EL (cell line): ENCODE data around the gene SREBF1.
A peak's percentile ranks its signal among the peaks of the same experiment; 100 is the strongest.

Source experiments
- DNase-seq: peaks from one replicate; pipeline ENCODE4 v3.0.0-alpha.2; 2016

Gene SREBF1

GRCh38 chr17:17822616-17823015 is 14.2 kb downstream of the SREBF1 start:
- DNase-seq, result no peak

- DNase-seq, result peak; percentile 80
These were observed 14.6 kb downstream of the SREBF1 start for GRCh38 chr17:17822189-17822588.

- DNase-seq, result no peak
These were observed 16.2 kb downstream of the SREBF1 start for GRCh38 chr17:17820463-17821158.

- no peak for DNase-seq
These were observed 16.7 kb downstream of the SREBF1 start for GRCh38 chr17:17820046-17820445.

GRCh38 chr17:17819561-17819995 is 17.2 kb downstream of the SREBF1 start:
- peak; percentile 91 for DNase-seq

- no peak for DNase-seq
These were observed 17.7 kb downstream of the SREBF1 start for GRCh38 chr17:17819111-17819510.

- DNase-seq, result peak; percentile 38
These were observed 18.7 kb downstream of the SREBF1 start for GRCh38 chr17:17818088-17818526.

- DNase-seq, result no peak
These were observed 19.2 kb downstream of the SREBF1 start for GRCh38 chr17:17817552-17817947.

GRCh38 chr17:17816831-17817551 is 19.8 kb downstream of the SREBF1 start:
- DNase-seq, result no peak

GRCh38 chr17:17816240-17816814 is 20.5 kb downstream of the SREBF1 start:
- DNase-seq, result no peak

GRCh38 chr17:17815436-17816200 is 21.2 kb downstream of the SREBF1 start:
- DNase-seq, result no peak

- DNase-seq, result no peak
These were observed 21.8 kb downstream of the SREBF1 start for GRCh38 chr17:17815062-17815406.

GRCh38 chr17:17814162-17815061 is 22.4 kb downstream of the SREBF1 start:
- no peak for DNase-seq

GRCh38 chr17:17813725-17814095 is 23.1 kb downstream of the SREBF1 start:
- no peak for DNase-seq

GRCh38 chr17:17813055-17813724 is 23.6 kb downstream of the SREBF1 start:
- no peak for DNase-seq

GRCh38 chr17:17812211-17813054 is 24.4 kb downstream of the SREBF1 start:
- DNase-seq, result peak; percentile 52

GRCh38 chr17:17811381-17812210 is 25.2 kb downstream of the SREBF1 start:
- DNase-seq, result no peak

- DNase-seq, result no peak
These were observed 25.9 kb downstream of the SREBF1 start for GRCh38 chr17:17810895-17811248.

- no peak for DNase-seq
These were observed 26.5 kb downstream of the SREBF1 start for GRCh38 chr17:17810084-17810894.
